HL-60 (cell line): ENCODE measurements around the gene RAPGEF2.

Experiments used
- CTCF ChIP-seq: IDR thresholded peaks from one replicate; pipeline ENCODE4 v1.5.1; 2011; ENCODE audit warnings: low read length, control low read depth, inconsistent platforms; ENCODE audit not compliant: insufficient read depth
- GABPA ChIP-seq: IDR thresholded peaks from 2 replicates; pipeline ENCODE4 v1.6.1; 2012; ENCODE audit warnings: low read depth
- POLR2AphosphoS5 ChIP-seq: IDR thresholded peaks from 2 replicates; pipeline ENCODE4 v1.6.1; 2012; ENCODE audit warnings: low read depth
- SPI1 ChIP-seq: IDR thresholded peaks from 2 replicates; pipeline ENCODE4 v1.6.1; 2012; ENCODE audit warnings: low read depth, mild to moderate bottlenecking, borderline replicate concordance
- TF ChIP-seq, protein P1 (sequence below): IDR thresholded peaks from 2 replicates; pipeline ENCODE4 v1.6.1; 2012; ENCODE audit warnings: low read depth; ENCODE audit not compliant: insufficient replicate concordance

- TF ChIP-seq POLR2AphosphoS5 (no peak), CTCF (no peak), GABPA (no peak), SPI1 (no peak)
- TF ChIP-seq, protein P1, sequence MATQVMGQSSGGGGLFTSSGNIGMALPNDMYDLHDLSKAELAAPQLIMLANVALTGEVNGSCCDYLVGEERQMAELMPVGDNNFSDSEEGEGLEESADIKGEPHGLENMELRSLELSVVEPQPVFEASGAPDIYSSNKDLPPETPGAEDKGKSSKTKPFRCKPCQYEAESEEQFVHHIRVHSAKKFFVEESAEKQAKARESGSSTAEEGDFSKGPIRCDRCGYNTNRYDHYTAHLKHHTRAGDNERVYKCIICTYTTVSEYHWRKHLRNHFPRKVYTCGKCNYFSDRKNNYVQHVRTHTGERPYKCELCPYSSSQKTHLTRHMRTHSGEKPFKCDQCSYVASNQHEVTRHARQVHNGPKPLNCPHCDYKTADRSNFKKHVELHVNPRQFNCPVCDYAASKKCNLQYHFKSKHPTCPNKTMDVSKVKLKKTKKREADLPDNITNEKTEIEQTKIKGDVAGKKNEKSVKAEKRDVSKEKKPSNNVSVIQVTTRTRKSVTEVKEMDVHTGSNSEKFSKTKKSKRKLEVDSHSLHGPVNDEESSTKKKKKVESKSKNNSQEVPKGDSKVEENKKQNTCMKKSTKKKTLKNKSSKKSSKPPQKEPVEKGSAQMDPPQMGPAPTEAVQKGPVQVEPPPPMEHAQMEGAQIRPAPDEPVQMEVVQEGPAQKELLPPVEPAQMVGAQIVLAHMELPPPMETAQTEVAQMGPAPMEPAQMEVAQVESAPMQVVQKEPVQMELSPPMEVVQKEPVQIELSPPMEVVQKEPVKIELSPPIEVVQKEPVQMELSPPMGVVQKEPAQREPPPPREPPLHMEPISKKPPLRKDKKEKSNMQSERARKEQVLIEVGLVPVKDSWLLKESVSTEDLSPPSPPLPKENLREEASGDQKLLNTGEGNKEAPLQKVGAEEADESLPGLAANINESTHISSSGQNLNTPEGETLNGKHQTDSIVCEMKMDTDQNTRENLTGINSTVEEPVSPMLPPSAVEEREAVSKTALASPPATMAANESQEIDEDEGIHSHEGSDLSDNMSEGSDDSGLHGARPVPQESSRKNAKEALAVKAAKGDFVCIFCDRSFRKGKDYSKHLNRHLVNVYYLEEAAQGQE, result no peak
These were observed 106.4 kb downstream of the RAPGEF2 start for GRCh38 chr4:159209249-159209648.
